Panc1 (cell line): Measurements from ENCODE around the gene HCRTR1. TPM values are rescaled to one million over a fixed set of nuclear protein-coding genes. Genes with fewer than 3 reads are reported as not detected.

Source experiments
- ATAC-seq: fragments of 200-7000 bp; cut with Tn5 transposase; 2 replicates; pipeline ENCODE4 v1.9.1; 2020; ENCODE audit warnings: mild to moderate bottlenecking, moderate library complexity
- BruUV-seq: library from RNA; stranded (reverse); fragments of 400-500 nt; replicated peaks from 2 replicates; lab custom pipeline; 2021; lab: Mats Ljungman, UMichigan
- CTCF ChIA-PET: fragments of 300-600 bp; sonication (Branson Sonifier 250); formaldehyde crosslinking; loops from one replicate; lab custom pipeline; 2022; ENCODE audit warnings: antibody characterized with exemption; lab: Charles Lee
- POLR2A ChIA-PET: fragments of 300-600 bp; sonication (Branson Sonifier 250); formaldehyde crosslinking; loops from one replicate; lab custom pipeline; 2022; ENCODE audit warnings: antibody characterized with exemption; lab: Charles Lee
- DNase-seq: peaks from one replicate; pipeline ENCODE4 v3.0.0-alpha.2; 2010; ENCODE audit warnings: low read depth, low spot score
- H3K27ac ChIP-seq: 2 replicates; pipeline ENCODE4 v1.5.1; 2011; ENCODE audit warnings: mild to moderate bottlenecking, low read length, inconsistent platforms
- H3K27me3 ChIP-seq: fragments of 200-500 bp; sonication (Bioruptor generic); 2 replicates; pipeline ENCODE4 v1.6.0; 2014; ENCODE audit warnings: low read length, inconsistent platforms; ENCODE audit not compliant: control insufficient read depth, insufficient read depth
- H3K36me3 ChIP-seq: fragments of 200-500 bp; sonication (Bioruptor generic); 2 replicates; pipeline ENCODE4 v1.5.1; 2014; ENCODE audit warnings: inconsistent platforms, mild to moderate bottlenecking, low read length, moderate library complexity; ENCODE audit not compliant: control insufficient read depth, insufficient read depth
- H3K4me1 ChIP-seq: 2 replicates; pipeline ENCODE4 v1.5.1; 2011; ENCODE audit warnings: inconsistent platforms, mild to moderate bottlenecking, low read length, moderate library complexity; ENCODE audit not compliant: control insufficient read depth, insufficient read depth
- H3K4me3 ChIP-seq, 2 experiments: 2 replicates each; pipeline ENCODE4 v1.5.1; 2011 to 2012; ENCODE audit warnings: low read depth in 2 of 2, low read length in 2 of 2, mild to moderate bottlenecking in 2 of 2, inconsistent platforms in 1 of 2, moderate library complexity in 1 of 2
- H3K9me3 ChIP-seq: fragments of 200-500 bp; sonication (Bioruptor generic); 2 replicates; pipeline ENCODE4 v1.5.1; 2014; ENCODE audit warnings: low read depth, mild to moderate bottlenecking, inconsistent platforms, low read length, moderate library complexity; ENCODE audit not compliant: control insufficient read depth, insufficient read depth
- POLR2AphosphoS5 ChIP-seq: IDR thresholded peaks from 2 replicates; pipeline ENCODE4 v1.6.1; 2012; ENCODE audit warnings: mild to moderate bottlenecking, low read depth, low read length, moderate library complexity
- REST ChIP-seq, 2 experiments: IDR thresholded peaks; 2 replicates each; pipeline ENCODE4 v1.6.1; 2011 to 2012; ENCODE audit warnings: low read depth in 2 of 2, control low read depth in 1 of 2, low read length in 1 of 2, mild to moderate bottlenecking in 1 of 2, moderate library complexity in 1 of 2; ENCODE audit not compliant: insufficient read depth in 1 of 2
- SIN3A ChIP-seq: IDR thresholded peaks from 2 replicates; pipeline ENCODE4 v1.6.1; 2012; ENCODE audit warnings: low read depth, mild to moderate bottlenecking, low read length, moderate library complexity, borderline replicate concordance; ENCODE audit not compliant: insufficient read depth
- TCF7L2 ChIP-seq: IDR thresholded peaks from 2 replicates; pipeline ENCODE4 v1.6.1; 2011; ENCODE audit warnings: mild to moderate bottlenecking, low read depth, low read length, inconsistent platforms
- in situ Hi-C: cut with HindIII; loops from 2 replicates; pipeline ENCODE4 v1.10.0; 2016; ENCODE audit warnings: low sequenced_read_pairs, low pct_unique_long_range_greater_than_20kb
- intact Hi-C: fragments of 100-400 bp; cut with micrococcal nuclease; formaldehyde crosslinking; loops from one replicate; pipeline ENCODE4 v1.10.0; 2022; ENCODE audit not compliant: unreplicated experiment
- total RNA-seq: library from RNA; stranded (reverse); gene quantifications from one replicate; pipeline ENCODE4 v1.2.1, GENCODE V29; 2021; ENCODE audit not compliant: unreplicated experiment
- TF ChIP-seq, protein P1 (sequence below): fragments of 450-650 bp; IDR thresholded peaks from 2 replicates; pipeline ENCODE4 v1.5.1; 2017; ENCODE audit warnings: mild to moderate bottlenecking

Gene HCRTR1
- total RNA-seq, 1 experiment from 2014 or later, result 0.18 TPM

GRCh38 chr1:31573261-31573660 lies 44.2 kb upstream of the HCRTR1 start:
- H3K27me3 ChIP-seq, result no peaks in the 10 kb centered on the region
- peaks cover 42% of the 10 kb centered on the region for H3K4me1 ChIP-seq
- no TSS peak for BruUV-seq
- in situ Hi-C loops (no loop called here), intact Hi-C loops (no loop called here)
- no peak for TF ChIP-seq TCF7L2
- no peak for TF ChIP-seq SIN3A
- TF ChIP-seq POLR2AphosphoS5, result no peak
- TF ChIP-seq, protein P1, sequence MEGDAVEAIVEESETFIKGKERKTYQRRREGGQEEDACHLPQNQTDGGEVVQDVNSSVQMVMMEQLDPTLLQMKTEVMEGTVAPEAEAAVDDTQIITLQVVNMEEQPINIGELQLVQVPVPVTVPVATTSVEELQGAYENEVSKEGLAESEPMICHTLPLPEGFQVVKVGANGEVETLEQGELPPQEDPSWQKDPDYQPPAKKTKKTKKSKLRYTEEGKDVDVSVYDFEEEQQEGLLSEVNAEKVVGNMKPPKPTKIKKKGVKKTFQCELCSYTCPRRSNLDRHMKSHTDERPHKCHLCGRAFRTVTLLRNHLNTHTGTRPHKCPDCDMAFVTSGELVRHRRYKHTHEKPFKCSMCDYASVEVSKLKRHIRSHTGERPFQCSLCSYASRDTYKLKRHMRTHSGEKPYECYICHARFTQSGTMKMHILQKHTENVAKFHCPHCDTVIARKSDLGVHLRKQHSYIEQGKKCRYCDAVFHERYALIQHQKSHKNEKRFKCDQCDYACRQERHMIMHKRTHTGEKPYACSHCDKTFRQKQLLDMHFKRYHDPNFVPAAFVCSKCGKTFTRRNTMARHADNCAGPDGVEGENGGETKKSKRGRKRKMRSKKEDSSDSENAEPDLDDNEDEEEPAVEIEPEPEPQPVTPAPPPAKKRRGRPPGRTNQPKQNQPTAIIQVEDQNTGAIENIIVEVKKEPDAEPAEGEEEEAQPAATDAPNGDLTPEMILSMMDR, result no peak
- no peak for TF ChIP-seq REST (IDR thresholded peaks at IDR 0.05; ENCODE audit: insufficient read depth in 1 of 2, low read depth in 2 of 2, low read length in 1 of 2)
- ATAC-seq, result no peak
- H3K4me3 ChIP-seq, result no peak overlapping the region
- H3K9me3 ChIP-seq, result no peaks in the 10 kb centered on the region
- CTCF ChIA-PET, result interaction anchor here (0.5 kb wide), 1 partner anchor 450 kb away, joined by 3 read pairs; no protein-coding TSS in a partner anchor
- POLR2A ChIA-PET, result no interaction called here
- H3K27ac ChIP-seq, result peak overlapping the region; percentile 60; the same call in 1 of the 2 replicates
- peaks cover 4% of the 10 kb centered on the region; the same call in 1 of the 2 replicates for H3K36me3 ChIP-seq
- no peak for DNase-seq

DNA sequence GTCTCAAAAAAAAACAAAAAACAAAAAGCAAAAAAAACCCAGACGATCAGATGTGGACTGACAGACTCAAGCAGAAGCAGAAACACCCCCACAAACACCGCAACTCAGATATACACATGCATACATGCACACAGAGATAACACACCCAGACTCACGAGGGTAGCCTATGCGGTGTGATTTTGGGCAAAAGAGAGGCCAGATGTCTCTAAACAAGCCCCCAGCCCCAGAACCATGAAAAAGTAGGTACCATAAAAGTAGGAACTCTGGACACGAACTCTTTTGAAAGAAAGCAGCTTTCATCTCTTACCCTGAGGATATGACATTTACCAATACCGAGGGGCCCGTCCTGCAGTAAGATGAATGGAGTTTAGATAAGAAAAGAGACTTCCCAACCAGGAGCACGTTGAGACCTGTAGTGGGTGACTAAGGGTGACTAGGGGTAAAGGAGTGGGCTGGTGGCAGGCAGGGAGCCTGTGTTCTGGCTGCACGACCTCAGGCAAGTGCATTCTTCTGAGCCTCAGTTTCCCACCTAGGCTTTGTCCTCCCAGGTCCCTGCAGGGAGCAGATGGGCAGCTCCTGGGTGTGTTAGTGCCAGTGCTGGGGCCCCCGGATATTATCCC lies 42.6 kb upstream of the HCRTR1 start:
- intact Hi-C loops, result no loop called here
- no peak for ATAC-seq
- Histone ChIP-seq H3K27me3 (no peaks in the 10 kb centered on the region), H3K9me3 (no peaks in the 10 kb centered on the region), H3K36me3 (peaks cover 4% of the 10 kb centered on the region; the same call in 1 of the 2 replicates), H3K27ac (peak overlapping the region; percentile 75), H3K4me3 (no peak overlapping the region), H3K4me1 (peaks cover 50% of the 10 kb centered on the region)
- no peak for TF ChIP-seq POLR2AphosphoS5
- no peak for TF ChIP-seq REST (IDR thresholded peaks at IDR 0.05; ENCODE audit: insufficient read depth in 1 of 2, low read depth in 2 of 2, low read length in 1 of 2)
- TF ChIP-seq, protein P1, result no peak
- no peak for TF ChIP-seq TCF7L2
- no peak for TF ChIP-seq SIN3A
- in situ Hi-C loops, result no loop called here
- ChIA-PET POLR2A (no interaction called here), CTCF (interaction anchor here (0.8 to 1.2 kb wide), 2 partner anchors 11 to 131 kb away, joined by 3 read pairs; no protein-coding TSS in a partner anchor)
- BruUV-seq, result no TSS peak
- DNase-seq, result no peak
